Naive thymus-derived CD4-positive, alpha-beta T cell (primary cell): ENCODE data around the gene EED. TPM values are rescaled to one million over a fixed set of nuclear protein-coding genes. Genes with fewer than 3 reads are reported as not detected.

Experiments
- ATAC-seq: fragments of 150-1000 bp; cut with Tn5 transposase; 2 replicates; pipeline ENCODE4 v1.10.0; 2021; ENCODE audit warnings: mild to moderate bottlenecking, moderate library complexity
- CTCF ChIA-PET: fragments of 350-600 bp; sonication (Branson Sonifier 250); formaldehyde crosslinking; loops from one replicate; lab custom pipeline; 2021; ENCODE audit warnings: antibody characterized with exemption; lab: Charles Lee
- POLR2A ChIA-PET: fragments of 350-600 bp; sonication (Branson Sonifier 250); formaldehyde crosslinking; loops from one replicate; lab custom pipeline; 2021; ENCODE audit warnings: antibody characterized with exemption, inconsistent platforms; lab: Charles Lee
- DNase-seq, 9 donors: peaks; one replicate each; pipeline versions ENCODE4 v3.0.0 to v3.0.0-alpha.2; 2020 to 2022; ENCODE audit warnings: mixed read lengths in 1 of 9
- H3K27ac ChIP-seq: one replicate; pipeline ENCODE4 v1.7.0; 2013; ENCODE audit warnings: mild to moderate bottlenecking, low read depth, low read length, moderate library complexity
- H3K27me3 ChIP-seq, 2 donors: one replicate each; pipeline ENCODE4 v1.7.0; 2013; ENCODE audit warnings: low read length in 2 of 2, mild to moderate bottlenecking in 2 of 2, moderate library complexity in 2 of 2; ENCODE audit not compliant: control insufficient read depth in 2 of 2, insufficient read depth in 2 of 2
- H3K36me3 ChIP-seq, 3 experiments: 1 replicate in 2 of 3; 2 replicates in 1 of 3; pipeline ENCODE4 v1.7.0; 2013; ENCODE audit warnings: low read length in 3 of 3, mild to moderate bottlenecking in 3 of 3, moderate library complexity in 1 of 3; ENCODE audit not compliant: insufficient read depth in 3 of 3, control insufficient read depth in 2 of 3
- H3K4me1 ChIP-seq, 2 donors: one replicate each; pipeline ENCODE4 v1.7.0; 2013; ENCODE audit warnings: low read length in 2 of 2, mild to moderate bottlenecking in 2 of 2, moderate library complexity in 1 of 2; ENCODE audit not compliant: control insufficient read depth in 2 of 2, insufficient read depth in 2 of 2
- H3K4me3 ChIP-seq: 2 replicates; pipeline ENCODE4 v1.7.0; 2013; ENCODE audit warnings: mild to moderate bottlenecking, low read length
- H3K9me3 ChIP-seq, 3 experiments: 1 replicate in 2 of 3; 2 replicates in 1 of 3; pipeline ENCODE4 v1.7.0; 2013; ENCODE audit warnings: low read length in 3 of 3; ENCODE audit not compliant: control insufficient read depth in 2 of 3
- H3K27ac Mint-ChIP-seq, 9 donors: one replicate each; pipeline ENCODE4 v1.8.0; 2020 to 2022; ENCODE audit warnings: mixed read lengths in 9 of 9, mild to moderate bottlenecking in 8 of 9, moderate library complexity in 5 of 9, inconsistent platforms in 2 of 9
- H3K27me3 Mint-ChIP-seq, 5 donors: one replicate each; pipeline ENCODE4 v1.8.0; 2021 to 2022; ENCODE audit warnings: mixed read lengths in 5 of 5, mild to moderate bottlenecking in 1 of 5
- H3K36me3 Mint-ChIP-seq, 5 donors: one replicate each; pipeline ENCODE4 v1.8.0; 2020 to 2022; ENCODE audit warnings: mixed read lengths in 5 of 5, mild to moderate bottlenecking in 3 of 5, inconsistent platforms in 1 of 5
- H3K4me1 Mint-ChIP-seq, 7 donors: one replicate each; pipeline ENCODE4 v1.8.0; 2020 to 2022; ENCODE audit warnings: mixed read lengths in 7 of 7, mild to moderate bottlenecking in 3 of 7, inconsistent platforms in 1 of 7
- H3K4me3 Mint-ChIP-seq, 10 donors: one replicate each; pipeline ENCODE4 v1.8.0; 2020 to 2022; ENCODE audit warnings: mild to moderate bottlenecking in 10 of 10, mixed read lengths in 10 of 10, moderate library complexity in 6 of 10, inconsistent platforms in 2 of 10
- H3K9me3 Mint-ChIP-seq, 11 donors: one replicate each; pipeline ENCODE4 v1.8.0; 2020 to 2022; ENCODE audit warnings: mixed read lengths in 11 of 11, mild to moderate bottlenecking in 4 of 11, inconsistent platforms in 1 of 11, moderate library complexity in 1 of 11
- intact Hi-C, 2 donors: fragments of 100-400 bp; cut with micrococcal nuclease; formaldehyde crosslinking; loops; one replicate each; pipeline ENCODE4 v1.15.1; 2023
- polyA plus RNA-seq, 2 donors: library from polyadenylated mRNA; unstranded; fragments of 300-500 nt; fragmentation: Illumina TruSeq; gene quantifications; one replicate each; pipeline ENCODE4 v1.2.3, GENCODE V29; 2021
- total RNA-seq, 6 experiments: library from RNA in 5 of 6; stranded (reverse) in 5 of 6; gene quantifications; 1 replicate in 5 of 6; 2 replicates in 1 of 6; pipeline ENCODE4 v1.2.3 and lab custom pipeline; 2021 to 2026

EED gene
- total and polyA plus RNA-seq, 7 experiments from 2014 or later, result 15.3 to 62.4 (median 23.4) TPM

GRCh38 chr11:86274503-86274902 lies 29.9 kb downstream of the EED start:
- H3K27me3 ChIP-seq, result no peaks in the 10 kb centered on the region
- intact Hi-C loops, result no loop called here
- no peaks in the 10 kb centered on the region for H3K4me1 ChIP-seq
- H3K36me3 ChIP-seq, result peaks cover 9 to 30% (median 20%) of the 10 kb centered on the region in 3 experiments
- CTCF ChIA-PET, result no interaction called here
- no peak overlapping the region for H3K4me3 Mint-ChIP-seq
- POLR2A ChIA-PET, result no interaction called here
- no peak for ATAC-seq
- peak overlapping the region in 3 of 9 donors; percentile 45 to 63 (median 53) for H3K27ac Mint-ChIP-seq
- no peak overlapping the region for H3K27ac ChIP-seq
- H3K4me3 ChIP-seq, result no peak overlapping the region
- peaks cover 23 to 71% (median 49%) of the 10 kb centered on the region in 5 donors for H3K36me3 Mint-ChIP-seq
- H3K4me1 Mint-ChIP-seq, result peaks cover 10 to 54% (median 35%) of the 10 kb centered on the region in 7 donors
- no peaks in the 10 kb centered on the region for H3K9me3 ChIP-seq
- H3K27me3 Mint-ChIP-seq, result no peaks in the 10 kb centered on the region
- no peak for DNase-seq
- peaks cover 0 to 5% (median 0%) of the 10 kb centered on the region in 11 donors for H3K9me3 Mint-ChIP-seq

DNA sequence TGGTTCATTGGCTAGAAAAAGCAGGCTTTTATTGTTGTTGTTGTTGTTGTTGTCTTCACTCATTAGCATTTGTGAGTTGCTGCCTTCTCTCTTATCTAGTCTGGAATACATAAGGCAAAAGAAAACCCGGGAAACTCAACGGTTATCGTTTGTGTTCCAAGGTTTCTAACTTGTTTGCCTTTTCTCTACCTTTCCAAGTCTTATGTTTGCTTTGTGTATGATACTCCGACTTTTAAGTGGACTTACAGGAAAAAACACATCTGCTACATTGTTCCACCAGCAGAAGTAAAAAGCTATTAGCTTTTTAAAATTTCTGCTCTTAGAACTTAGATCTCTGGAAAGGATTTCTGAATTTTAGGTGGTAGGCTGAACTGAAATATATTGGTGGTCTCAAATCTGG lies 30.4 kb downstream of the EED start:
- Mint-ChIP-seq H3K27me3 (no peaks in the 10 kb centered on the region), H3K9me3 (peaks cover 0 to 5% (median 0%) of the 10 kb centered on the region in 11 donors), H3K36me3 (peaks cover 20 to 71% (median 49%) of the 10 kb centered on the region in 5 donors), H3K4me3 (no peak overlapping the region), H3K4me1 (peaks cover 10 to 52% (median 33%) of the 10 kb centered on the region in 7 donors), H3K27ac (peak overlapping the region in 3 of 9 donors; percentile 45 to 63 (median 53))
- Histone ChIP-seq H3K4me1 (no peaks in the 10 kb centered on the region), H3K36me3 (peaks cover 6 to 30% (median 20%) of the 10 kb centered on the region in 3 experiments), H3K4me3 (no peak overlapping the region), H3K27ac (no peak overlapping the region), H3K27me3 (no peaks in the 10 kb centered on the region), H3K9me3 (no peaks in the 10 kb centered on the region)
- ATAC-seq (no peak), DNase-seq (no peak)
- ChIA-PET CTCF (no interaction called here), POLR2A (no interaction called here)
- intact Hi-C loops, result no loop called here

DNA sequence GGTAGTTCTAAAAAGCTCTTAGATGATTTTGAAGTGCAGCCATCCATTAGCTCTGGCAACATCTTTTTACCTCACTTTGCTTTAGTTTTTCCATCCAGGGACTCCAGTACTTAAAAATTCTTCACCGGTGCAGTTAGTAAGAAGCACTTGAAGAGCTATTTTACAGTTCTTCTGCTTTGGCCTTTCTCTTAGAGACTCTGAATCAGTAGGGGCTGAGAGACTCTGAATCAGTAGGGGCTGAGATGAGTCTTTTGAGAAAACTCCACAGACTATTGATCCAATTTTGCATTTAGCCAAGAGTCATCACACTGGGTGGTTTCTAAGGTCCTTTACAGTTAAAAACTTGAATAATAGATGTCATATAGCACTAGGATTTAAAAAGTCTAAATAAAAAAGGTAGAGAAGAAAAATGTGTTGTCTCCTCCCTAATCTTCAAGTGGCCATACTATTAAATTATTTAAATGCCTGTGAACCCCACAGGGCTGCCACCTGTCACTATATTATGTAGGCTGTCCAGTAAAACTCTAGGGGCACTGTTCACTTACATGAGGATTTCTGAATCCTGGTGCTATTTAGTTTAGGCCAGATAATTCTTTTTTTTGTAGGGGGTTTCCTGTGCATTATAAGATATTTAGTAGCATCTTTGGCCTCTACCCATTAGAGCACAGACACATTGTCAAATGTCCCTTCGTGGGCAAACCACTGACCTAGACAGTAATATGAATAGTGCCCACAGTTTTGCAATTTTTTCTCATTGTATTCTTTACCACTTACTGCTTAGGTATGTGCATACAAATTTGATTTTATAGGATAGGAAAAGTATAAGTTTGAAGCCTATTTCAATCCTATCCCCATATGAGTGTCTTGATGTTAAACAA lies 31.2 kb downstream of the EED start:
- Histone ChIP-seq H3K9me3 (no peaks in the 10 kb centered on the region), H3K27me3 (no peaks in the 10 kb centered on the region), H3K36me3 (peaks cover 6 to 28% (median 20%) of the 10 kb centered on the region in 3 experiments), H3K4me1 (no peaks in the 10 kb centered on the region), H3K4me3 (no peak overlapping the region), H3K27ac (no peak overlapping the region)
- ChIA-PET POLR2A (no interaction called here), CTCF (no interaction called here)
- H3K4me3 Mint-ChIP-seq, result no peak overlapping the region
- H3K4me1 Mint-ChIP-seq, result peaks cover 10 to 44% (median 28%) of the 10 kb centered on the region in 7 donors
- DNase-seq, result no peak
- no peak for ATAC-seq
- peaks cover 0 to 5% (median 0%) of the 10 kb centered on the region in 11 donors for H3K9me3 Mint-ChIP-seq
- intact Hi-C loops, result no loop called here
- H3K27me3 Mint-ChIP-seq, result no peaks in the 10 kb centered on the region
- peak overlapping the region in 3 of 9 donors; percentile 6 to 69 (median 36) for H3K27ac Mint-ChIP-seq
- peaks cover 21 to 68% (median 48%) of the 10 kb centered on the region in 5 donors for H3K36me3 Mint-ChIP-seq

- peaks cover 10 to 30% (median 15%) of the 10 kb centered on the region in 7 donors for H3K4me1 Mint-ChIP-seq
- H3K27me3 Mint-ChIP-seq, result no peaks in the 10 kb centered on the region
- intact Hi-C loops, result no loop called here
- Histone ChIP-seq H3K4me1 (no peaks in the 10 kb centered on the region), H3K27me3 (no peaks in the 10 kb centered on the region), H3K9me3 (no peaks in the 10 kb centered on the region), H3K4me3 (no peak overlapping the region), H3K36me3 (peaks cover 6 to 27% (median 20%) of the 10 kb centered on the region in 3 experiments), H3K27ac (no peak overlapping the region)
- peaks cover 0 to 5% (median 0%) of the 10 kb centered on the region in 11 donors for H3K9me3 Mint-ChIP-seq
- DNase-seq (no peak), ATAC-seq (no peak)
- CTCF ChIA-PET, result no interaction called here
- no peak overlapping the region for H3K4me3 Mint-ChIP-seq
- no peak overlapping the region for H3K27ac Mint-ChIP-seq
- POLR2A ChIA-PET, result no interaction called here
- peaks cover 21 to 63% (median 44%) of the 10 kb centered on the region in 5 donors for H3K36me3 Mint-ChIP-seq
These were observed 33.2 kb downstream of the EED start for GRCh38 chr11:86277741-86278140.

DNA sequence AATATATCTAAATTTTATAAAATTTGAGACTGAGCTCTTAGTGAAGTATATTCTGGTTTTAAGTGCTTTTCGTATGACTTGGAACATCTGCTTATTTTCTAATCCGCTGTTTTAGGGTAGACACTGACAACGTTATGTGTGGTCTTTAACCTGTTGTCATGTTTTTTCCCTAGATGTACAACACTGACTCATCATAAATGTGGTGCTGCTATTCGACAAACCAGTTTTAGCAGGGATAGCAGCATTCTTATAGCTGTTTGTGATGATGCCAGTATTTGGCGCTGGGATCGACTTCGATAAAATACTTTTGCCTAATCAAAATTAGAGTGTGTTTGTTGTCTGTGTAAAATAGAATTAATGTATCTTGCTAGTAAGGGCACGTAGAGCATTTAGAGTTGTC lies 33.7 kb downstream of the EED start:
- H3K36me3 ChIP-seq, result peaks cover 6 to 23% (median 20%) of the 10 kb centered on the region in 3 experiments
- CTCF ChIA-PET, result no interaction called here

DNA sequence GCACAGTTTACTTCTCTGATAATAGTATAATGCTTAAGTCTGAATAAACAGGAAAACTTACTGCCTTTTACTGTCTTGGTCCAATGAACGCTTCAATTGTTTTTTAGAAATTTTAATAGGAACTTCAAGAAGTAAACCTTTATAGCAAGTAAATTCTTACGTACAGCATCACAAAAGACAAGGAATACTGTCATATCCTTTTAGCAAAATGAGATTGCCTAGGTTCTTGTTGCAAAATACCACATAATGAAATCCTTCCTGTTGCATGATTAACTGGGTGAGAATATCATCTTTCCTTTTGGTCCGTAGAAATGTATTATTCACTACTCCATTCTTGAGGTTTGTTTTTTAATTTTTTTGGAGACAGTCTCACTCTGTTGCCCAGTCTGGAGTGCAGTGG lies 35.2 kb downstream of the EED start:
- H3K9me3 Mint-ChIP-seq, result peaks cover 0 to 5% (median 0%) of the 10 kb centered on the region in 11 donors
- Histone ChIP-seq H3K9me3 (no peaks in the 10 kb centered on the region), H3K27ac (no peak overlapping the region), H3K36me3 (peaks cover 6 to 28% (median 20%) of the 10 kb centered on the region in 3 experiments), H3K4me1 (no peaks in the 10 kb centered on the region), H3K4me3 (no peak overlapping the region), H3K27me3 (no peaks in the 10 kb centered on the region)
- POLR2A ChIA-PET, result interaction anchor here (0.6 kb wide), 1 partner anchor 651 kb away, joined by 3 read pairs; the partner anchor contains the start of gene TMEM126B
- ATAC-seq (no peak), DNase-seq (no peak)
- peak overlapping the region in 1 of 9 donors; percentile 27 for H3K27ac Mint-ChIP-seq
- CTCF ChIA-PET, result no interaction called here
- no peak overlapping the region for H3K4me3 Mint-ChIP-seq
- peaks cover 2 to 32% (median 10%) of the 10 kb centered on the region in 7 donors for H3K4me1 Mint-ChIP-seq
- no peaks in the 10 kb centered on the region for H3K27me3 Mint-ChIP-seq
- H3K36me3 Mint-ChIP-seq, result peaks cover 21 to 59% (median 44%) of the 10 kb centered on the region in 5 donors
- intact Hi-C loops, result no loop called here

More for the DNA sequence above, 33.7 kb downstream of the EED start:
- Histone ChIP-seq H3K27me3 (no peaks in the 10 kb centered on the region), H3K4me1 (no peaks in the 10 kb centered on the region), H3K4me3 (no peak overlapping the region), H3K27ac (no peak overlapping the region), H3K9me3 (no peaks in the 10 kb centered on the region)
- Mint-ChIP-seq H3K4me1 (peaks cover 8 to 31% (median 15%) of the 10 kb centered on the region in 7 donors), H3K27ac (no peak overlapping the region), H3K36me3 (peaks cover 21 to 60% (median 44%) of the 10 kb centered on the region in 5 donors), H3K27me3 (no peaks in the 10 kb centered on the region), H3K4me3 (no peak overlapping the region), H3K9me3 (peaks cover 0 to 5% (median 0%) of the 10 kb centered on the region in 11 donors)
- POLR2A ChIA-PET, result no interaction called here
- DNase-seq (no peak), ATAC-seq (no peak)
- intact Hi-C loops, result no loop called here
